H1 (cell line): ENCODE data around the gene OSBPL2. TPM values are rescaled to one million over a fixed set of nuclear protein-coding genes. Genes with fewer than 3 reads are reported as not detected.

Experiments used
- YY1 ChIP-seq: IDR thresholded peaks from 2 replicates; pipeline ENCODE4 v1.6.1; 2011; ENCODE audit warnings: low read depth, mild to moderate bottlenecking, low read length
- polyA plus RNA-seq, 7 experiments: library from polyadenylated mRNA; depleted of rRNA in 3 of 7; stranded (reverse) in 5 of 7; unstranded in 2 of 7; fragments of >200 nt in 5 of 7; fragments of 200-250 nt in 2 of 7; gene quantifications; 1 replicate in 5 of 7; 2 replicates in 1 of 7; 4 replicates in 1 of 7; pipeline versions ENCODE4 v1.2.1 to v1.2.3, GENCODE V29; 2011 to 2013; ENCODE audit warnings: missing spikeins in 2 of 7, mixed read lengths in 2 of 7
- total RNA-seq: library from RNA; stranded (reverse); fragmentation: NEBNext Ultra II Directional; extraction: Animal tissue kit (Norgen Biotek cat#: 25700); gene quantifications from 2 replicates; pipeline ENCODE4 v1.2.1, GENCODE V29; 2021

Gene OSBPL2
- total and polyA plus RNA-seq, 2 of the 8 experiments (the other 6 are each of a cell fraction or from before 2014, with no cell fraction given) = 11.7 to 42.4 TPM

DNA sequence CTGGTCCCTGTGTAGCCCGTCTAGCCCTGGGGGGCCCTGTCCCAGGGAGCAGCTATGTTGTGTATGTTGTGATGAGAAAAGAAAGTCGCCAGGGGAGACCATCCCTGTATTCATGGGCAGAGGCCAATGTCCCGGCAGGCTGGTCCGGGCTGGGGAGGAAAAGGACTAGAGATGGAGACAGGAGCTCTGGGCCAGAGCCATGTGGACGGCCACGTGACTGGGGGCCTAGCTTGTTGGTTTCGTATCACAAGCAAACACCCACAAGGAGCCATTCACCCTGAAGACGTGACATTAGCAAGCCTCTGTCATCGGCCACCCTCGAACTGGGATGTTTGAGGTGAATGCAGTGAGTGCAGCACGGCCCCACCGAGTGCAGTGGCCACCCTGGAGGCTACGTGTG is 15.3 kb upstream of the OSBPL2 start (continued):
- TF ChIP-seq YY1 = no peak
